ENCODE data around the gene FOXE1. TPM values are rescaled to one million over a fixed set of nuclear protein-coding genes. Genes with fewer than 3 reads are reported as not detected.
A peak's percentile ranks its signal among the peaks of the same experiment; 100 is the strongest.

Gene FOXE1
- total RNA-seq, 2 donors from 2014 or later = 0.08 TPM; not detected in 1

DNA sequence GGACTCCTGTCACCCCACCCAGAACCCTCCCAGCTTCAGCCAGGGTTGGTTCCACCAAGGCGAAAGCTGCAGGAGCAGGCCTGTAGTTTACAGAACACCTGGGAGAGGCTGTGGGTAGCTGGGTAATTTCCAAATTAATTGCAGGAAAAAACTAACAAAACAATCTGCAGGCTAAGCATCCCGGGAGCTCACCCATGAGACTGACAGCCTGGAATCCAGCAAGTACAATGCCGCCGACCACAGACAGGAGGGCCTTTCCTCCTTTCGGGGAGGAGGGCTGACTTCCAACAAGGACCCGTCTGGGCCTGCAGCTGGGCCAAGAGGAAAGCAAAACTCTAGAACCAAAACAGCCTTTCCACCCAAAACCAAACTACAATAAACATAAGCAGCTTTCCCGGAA is 10.3 kb downstream of the FOXE1 start:
- H3K27me3 Mint-ChIP-seq = peaks cover 39% of the 10 kb centered on the region
- ATAC-seq (no peak), DNase-seq (no peak)
- H3K4me3 Mint-ChIP-seq = no peak overlapping the region
- H3K9me3 ChIP-seq (ENCODE audit: control insufficient read depth, low read length, poor library complexity, severe bottlenecking) = peaks cover 14% of the 10 kb centered on the region
- H3K4me1 Mint-ChIP-seq = no peaks in the 10 kb centered on the region
- H3K27ac Mint-ChIP-seq = no peak overlapping the region
- H3K36me3 Mint-ChIP-seq (ENCODE audit: low read depth) = peaks cover 11% of the 10 kb centered on the region

- no peak overlapping the region for H3K27ac Mint-ChIP-seq
- DNase-seq (no peak), ATAC-seq (no peak)
- no peaks in the 10 kb centered on the region for H3K4me1 Mint-ChIP-seq
- H3K4me3 Mint-ChIP-seq = no peak overlapping the region
- peaks cover 11% of the 10 kb centered on the region for H3K36me3 Mint-ChIP-seq (ENCODE audit: low read depth)
- H3K9me3 ChIP-seq (ENCODE audit: control insufficient read depth, low read length, poor library complexity, severe bottlenecking) = peaks cover 14% of the 10 kb centered on the region
- peaks cover 30% of the 10 kb centered on the region for H3K27me3 Mint-ChIP-seq
Measured at GRCh38 chr9:97864396-97864795, 11.4 kb downstream of the FOXE1 start.

GRCh38 chr9:97866300-97866699 is 13.3 kb downstream of the FOXE1 start:
- Mint-ChIP-seq H3K27ac (no peak overlapping the region), H3K36me3 (ENCODE audit: low read depth) (peaks cover 9% of the 10 kb centered on the region), H3K4me1 (no peaks in the 10 kb centered on the region), H3K4me3 (no peak overlapping the region), H3K27me3 (peaks cover 11% of the 10 kb centered on the region)
- peaks cover 14% of the 10 kb centered on the region for H3K9me3 ChIP-seq (ENCODE audit: control insufficient read depth, low read length, poor library complexity, severe bottlenecking)
- ATAC-seq = no peak
- no peak for DNase-seq

GRCh38 chr9:97866848-97867247 is 13.8 kb downstream of the FOXE1 start:
- no peak overlapping the region for H3K27ac Mint-ChIP-seq
- peaks cover 6% of the 10 kb centered on the region for H3K27me3 Mint-ChIP-seq
- H3K36me3 Mint-ChIP-seq (ENCODE audit: low read depth) = peaks cover 11% of the 10 kb centered on the region
- H3K4me1 Mint-ChIP-seq = no peaks in the 10 kb centered on the region
- H3K4me3 Mint-ChIP-seq = no peak overlapping the region
- no peak for ATAC-seq
- no peak for DNase-seq
- H3K9me3 ChIP-seq (ENCODE audit: control insufficient read depth, low read length, poor library complexity, severe bottlenecking) = peaks cover 14% of the 10 kb centered on the region

DNA sequence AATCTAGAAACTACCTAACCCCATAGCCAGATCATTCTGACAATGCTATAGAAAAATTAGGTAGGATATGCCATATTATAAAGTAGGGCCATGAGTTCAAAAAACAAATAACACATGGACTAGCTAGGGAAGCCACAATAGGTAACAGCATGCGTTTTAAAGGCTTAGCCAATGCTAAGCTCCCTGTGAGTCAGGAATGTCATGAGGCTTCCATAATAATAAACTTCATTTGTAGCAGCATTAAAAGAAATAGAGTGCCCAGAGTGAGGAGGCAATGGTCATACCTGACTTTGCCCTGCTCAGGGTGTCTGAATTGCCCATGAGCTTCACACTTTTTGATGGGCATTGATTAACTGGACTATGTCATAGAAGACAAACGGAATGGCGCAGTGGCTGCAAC is 15.8 kb downstream of the FOXE1 start:
- Mint-ChIP-seq H3K27ac (no peak overlapping the region), H3K4me1 (no peaks in the 10 kb centered on the region), H3K27me3 (no peaks in the 10 kb centered on the region), H3K4me3 (no peak overlapping the region), H3K36me3 (ENCODE audit: low read depth) (peaks cover 9% of the 10 kb centered on the region)
- peaks cover 14% of the 10 kb centered on the region for H3K9me3 ChIP-seq (ENCODE audit: control insufficient read depth, low read length, poor library complexity, severe bottlenecking)
- ATAC-seq (no peak), DNase-seq (no peak)

- Mint-ChIP-seq H3K27ac (no peak overlapping the region), H3K4me1 (peaks cover 3% of the 10 kb centered on the region), H3K36me3 (ENCODE audit: low read depth) (peaks cover 10% of the 10 kb centered on the region), H3K27me3 (no peaks in the 10 kb centered on the region), H3K4me3 (no peak overlapping the region)
- no peaks in the 10 kb centered on the region for H3K9me3 ChIP-seq (ENCODE audit: control insufficient read depth, low read length, poor library complexity, severe bottlenecking)
- no peak for DNase-seq
- no peak for ATAC-seq
Measured at GRCh38 chr9:97873425-97873824, 20.4 kb downstream of the FOXE1 start.

GRCh38 chr9:97873882-97874281 is 20.9 kb downstream of the FOXE1 start:
- ATAC-seq (no peak), DNase-seq (no peak)
- H3K9me3 ChIP-seq (ENCODE audit: control insufficient read depth, low read length, poor library complexity, severe bottlenecking) = no peaks in the 10 kb centered on the region
- Mint-ChIP-seq H3K4me3 (no peak overlapping the region), H3K27me3 (no peaks in the 10 kb centered on the region), H3K4me1 (peaks cover 3% of the 10 kb centered on the region), H3K27ac (no peak overlapping the region), H3K36me3 (ENCODE audit: low read depth) (peaks cover 10% of the 10 kb centered on the region)

GRCh38 chr9:97874624-97875023 is 21.6 kb downstream of the FOXE1 start:
- Mint-ChIP-seq H3K27me3 (no peaks in the 10 kb centered on the region), H3K27ac (no peak overlapping the region), H3K4me3 (no peak overlapping the region), H3K36me3 (ENCODE audit: low read depth) (peaks cover 10% of the 10 kb centered on the region), H3K4me1 (peaks cover 3% of the 10 kb centered on the region)
- DNase-seq (no peak), ATAC-seq (no peak)
- H3K9me3 ChIP-seq (ENCODE audit: control insufficient read depth, low read length, poor library complexity, severe bottlenecking) = no peaks in the 10 kb centered on the region

DNA sequence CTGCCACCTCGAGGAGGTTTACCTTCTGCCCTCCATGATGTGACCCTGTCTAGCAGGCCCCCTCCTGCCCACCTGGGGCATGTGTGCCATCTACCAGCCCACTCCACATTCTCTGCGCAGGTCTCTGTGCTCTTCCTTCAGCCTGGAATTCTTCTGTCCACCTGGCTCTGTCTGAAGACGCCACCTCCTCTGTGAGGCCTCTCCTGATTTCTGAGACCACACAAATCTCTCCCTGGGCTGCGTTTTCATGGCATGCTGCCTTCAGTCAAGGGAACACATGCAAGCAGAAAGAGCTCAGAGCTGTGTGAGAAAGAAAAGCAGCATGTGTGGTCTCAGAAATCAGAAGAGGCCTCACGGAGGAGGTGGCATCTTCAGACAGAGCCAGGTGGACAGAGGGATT is 22.1 kb downstream of the FOXE1 start:
- Mint-ChIP-seq H3K36me3 (ENCODE audit: low read depth) (peaks cover 10% of the 10 kb centered on the region), H3K27ac (no peak overlapping the region)

DNA sequence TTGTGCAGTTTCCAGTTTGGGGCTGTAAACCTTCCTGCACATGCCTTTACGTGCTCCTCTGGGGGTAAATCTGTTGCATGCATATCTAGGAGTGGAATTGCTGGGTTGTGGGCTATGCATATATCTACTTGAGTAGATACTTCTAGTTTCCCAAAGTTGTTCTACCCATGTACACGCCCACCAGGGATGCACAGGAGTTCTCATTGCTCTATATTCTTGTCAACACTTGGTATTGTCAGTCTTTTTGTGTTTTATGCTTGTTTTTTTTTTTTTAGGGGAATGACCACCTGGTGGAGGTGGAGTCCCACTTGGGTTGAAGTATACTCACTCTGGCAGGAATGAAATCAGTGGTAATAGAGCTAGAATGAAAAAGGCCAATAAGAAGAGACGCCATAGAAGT is 23.0 kb downstream of the FOXE1 start:
- peaks cover 10% of the 10 kb centered on the region for H3K36me3 Mint-ChIP-seq (ENCODE audit: low read depth)
- DNase-seq (no peak), ATAC-seq (no peak)
- H3K4me1 Mint-ChIP-seq = peaks cover 3% of the 10 kb centered on the region
- H3K9me3 ChIP-seq (ENCODE audit: control insufficient read depth, low read length, poor library complexity, severe bottlenecking) = no peaks in the 10 kb centered on the region
- no peak overlapping the region for H3K27ac Mint-ChIP-seq
- H3K27me3 Mint-ChIP-seq = no peaks in the 10 kb centered on the region
- no peak overlapping the region for H3K4me3 Mint-ChIP-seq

More for the DNA sequence above, 22.1 kb downstream of the FOXE1 start:
- H3K4me1 Mint-ChIP-seq = peaks cover 3% of the 10 kb centered on the region
- DNase-seq (no peak), ATAC-seq (no peak)
- H3K27me3 Mint-ChIP-seq = no peaks in the 10 kb centered on the region
- H3K4me3 Mint-ChIP-seq = no peak overlapping the region
- no peaks in the 10 kb centered on the region for H3K9me3 ChIP-seq (ENCODE audit: control insufficient read depth, low read length, poor library complexity, severe bottlenecking)

DNA sequence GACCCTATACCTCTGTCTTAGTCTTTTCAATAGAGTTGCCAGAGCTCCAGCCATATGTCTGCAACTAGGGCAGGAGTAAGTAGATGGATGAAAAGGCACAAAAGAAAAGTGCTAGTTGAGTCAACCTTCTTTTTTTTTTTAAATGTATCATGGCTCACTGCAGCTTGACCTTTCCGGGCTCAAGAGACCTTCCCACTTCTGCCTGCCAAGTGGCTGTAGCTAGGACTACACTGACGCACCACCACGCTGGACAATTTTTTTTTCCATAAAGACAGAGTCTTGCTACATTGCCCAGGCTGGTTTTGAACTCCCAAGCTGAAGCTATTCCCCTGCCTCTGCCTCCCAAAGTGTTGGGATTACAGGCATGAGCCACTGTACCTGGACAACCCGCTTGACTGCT is 27.3 kb downstream of the FOXE1 start:
- ATAC-seq (no peak), DNase-seq (no peak)
- H3K4me1 Mint-ChIP-seq = peaks cover 3% of the 10 kb centered on the region
- no peaks in the 10 kb centered on the region for H3K9me3 ChIP-seq (ENCODE audit: control insufficient read depth, low read length, poor library complexity, severe bottlenecking)
- no peak overlapping the region for H3K27ac Mint-ChIP-seq
- no peaks in the 10 kb centered on the region for H3K27me3 Mint-ChIP-seq
- peaks cover 5% of the 10 kb centered on the region for H3K36me3 Mint-ChIP-seq (ENCODE audit: low read depth)
- no peak overlapping the region for H3K4me3 Mint-ChIP-seq

- H3K27ac Mint-ChIP-seq = peak overlapping the region; percentile 19
- ATAC-seq (peak; percentile 77), DNase-seq (peak; percentile 41 to 62 (median 44))
- no peaks in the 10 kb centered on the region for H3K27me3 Mint-ChIP-seq
- H3K4me1 Mint-ChIP-seq = peaks cover 4% of the 10 kb centered on the region
- no peak overlapping the region for H3K4me3 Mint-ChIP-seq
- H3K9me3 ChIP-seq (ENCODE audit: control insufficient read depth, low read length, poor library complexity, severe bottlenecking) = no peaks in the 10 kb centered on the region
- H3K36me3 Mint-ChIP-seq (ENCODE audit: low read depth) = peaks cover 3% of the 10 kb centered on the region
Measured at GRCh38 chr9:97889941-97890887, 37.2 kb downstream of the FOXE1 start.

DNA sequence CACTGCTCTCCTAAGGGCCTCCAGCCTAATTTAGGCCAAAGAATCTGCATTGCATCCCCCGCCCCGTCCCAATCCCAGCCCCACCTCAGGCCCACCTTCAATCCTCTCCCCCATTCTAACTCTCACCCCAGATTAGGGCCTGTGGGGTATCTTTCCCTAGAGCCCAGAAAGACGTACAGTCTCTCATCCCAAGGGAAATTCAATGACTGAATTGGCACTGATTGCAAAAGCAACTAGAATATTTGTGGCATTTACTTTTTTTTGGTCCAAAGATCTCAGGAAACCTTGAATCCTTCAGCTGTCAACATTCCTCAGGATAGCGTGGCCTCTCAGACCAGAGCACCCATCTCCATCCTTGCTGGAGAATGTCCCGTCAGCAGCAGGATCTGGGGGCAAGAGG is 38.7 kb downstream of the FOXE1 start:
- Mint-ChIP-seq H3K27ac (no peak overlapping the region), H3K36me3 (ENCODE audit: low read depth) (peaks cover 5% of the 10 kb centered on the region), H3K4me3 (peak overlapping the region; percentile 7), H3K4me1 (peaks cover 4% of the 10 kb centered on the region), H3K27me3 (no peaks in the 10 kb centered on the region)
- ATAC-seq = no peak
- DNase-seq = no peak
- H3K9me3 ChIP-seq (ENCODE audit: control insufficient read depth, low read length, poor library complexity, severe bottlenecking) = no peaks in the 10 kb centered on the region

DNA sequence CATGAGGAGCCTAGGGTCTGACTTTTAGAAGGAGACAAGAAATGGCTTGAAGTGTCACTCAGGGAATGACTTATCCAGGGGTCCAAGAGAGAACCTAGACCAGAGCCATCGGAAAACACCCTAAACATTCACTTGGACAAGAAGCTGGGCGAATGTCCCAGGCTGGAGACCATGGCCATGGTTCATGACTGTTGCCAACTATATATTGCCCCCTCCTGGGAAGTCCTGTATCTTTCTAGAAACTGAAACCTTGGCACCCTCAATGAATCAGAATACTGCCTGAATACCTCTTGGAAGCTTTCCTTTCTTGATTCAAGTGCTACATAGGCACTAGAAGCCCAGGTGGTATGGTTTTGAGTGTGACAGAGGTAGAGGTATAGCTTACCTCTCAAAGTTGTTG is 39.4 kb downstream of the FOXE1 start:
- Mint-ChIP-seq H3K27me3 (no peaks in the 10 kb centered on the region), H3K4me3 (no peak overlapping the region), H3K36me3 (ENCODE audit: low read depth) (peaks cover 5% of the 10 kb centered on the region), H3K4me1 (peaks cover 4% of the 10 kb centered on the region), H3K27ac (no peak overlapping the region)
- ATAC-seq (no peak), DNase-seq (no peak)
- H3K9me3 ChIP-seq (ENCODE audit: control insufficient read depth, low read length, poor library complexity, severe bottlenecking) = no peaks in the 10 kb centered on the region

Data from T-helper 17 cell (primary cell).